HUES64 (cell line): Measurements from ENCODE around the gene EIF4E3.

Experiments used
- H3K27ac ChIP-seq: 2 replicates; pipeline ENCODE4 v1.7.0; 2013; ENCODE audit warnings: low read depth, low read length, inconsistent platforms
- H3K27me3 ChIP-seq: 2 replicates; pipeline ENCODE4 v1.6.1; 2013; ENCODE audit warnings: mild to moderate bottlenecking, low read length; ENCODE audit not compliant: insufficient read depth
- H3K36me3 ChIP-seq: 2 replicates; pipeline ENCODE4 v1.6.1; 2013; ENCODE audit warnings: mild to moderate bottlenecking, low read length; ENCODE audit not compliant: insufficient read depth
- H3K4me1 ChIP-seq: 2 replicates; pipeline ENCODE4 v1.6.1; 2013; ENCODE audit warnings: mild to moderate bottlenecking, low read length, moderate library complexity; ENCODE audit not compliant: insufficient read depth
- H3K4me3 ChIP-seq: 2 replicates; pipeline ENCODE4 v1.5.1; 2013; ENCODE audit warnings: mild to moderate bottlenecking, low read length, moderate library complexity
- H3K9ac ChIP-seq: 2 replicates; pipeline ENCODE4 v1.6.1; 2013; ENCODE audit warnings: mild to moderate bottlenecking, low read depth, low read length
- H3K9me3 ChIP-seq: 2 replicates; pipeline ENCODE4 v1.6.1; 2013; ENCODE audit warnings: low read depth, low read length; ENCODE audit not compliant: insufficient read depth
- WGBS: fragments of 150-250, 120-280 bp; methylation state at CpG from one replicate; pipeline ENCODE4 v1.1.7; 2013; ENCODE audit warnings: missing lambda C conversion rate; 5-methylcytosine and 5-hydroxymethylcytosine counted together

EIF4E3 gene

GRCh38 chr3:71662056-71662455, 63.1 kb downstream of the EIF4E3 start:
- H3K9me3 ChIP-seq, result no peaks in the 10 kb centered on the region
- H3K4me1 ChIP-seq, result no peaks in the 10 kb centered on the region
- WGBS, result 89% methylated on average over 3 of the region's 3 CpGs
- H3K9ac ChIP-seq, result no peak overlapping the region
- no peaks in the 10 kb centered on the region for H3K27me3 ChIP-seq
- H3K4me3 ChIP-seq, result no peak overlapping the region
- no peak overlapping the region for H3K27ac ChIP-seq
- no peaks in the 10 kb centered on the region for H3K36me3 ChIP-seq

DNA sequence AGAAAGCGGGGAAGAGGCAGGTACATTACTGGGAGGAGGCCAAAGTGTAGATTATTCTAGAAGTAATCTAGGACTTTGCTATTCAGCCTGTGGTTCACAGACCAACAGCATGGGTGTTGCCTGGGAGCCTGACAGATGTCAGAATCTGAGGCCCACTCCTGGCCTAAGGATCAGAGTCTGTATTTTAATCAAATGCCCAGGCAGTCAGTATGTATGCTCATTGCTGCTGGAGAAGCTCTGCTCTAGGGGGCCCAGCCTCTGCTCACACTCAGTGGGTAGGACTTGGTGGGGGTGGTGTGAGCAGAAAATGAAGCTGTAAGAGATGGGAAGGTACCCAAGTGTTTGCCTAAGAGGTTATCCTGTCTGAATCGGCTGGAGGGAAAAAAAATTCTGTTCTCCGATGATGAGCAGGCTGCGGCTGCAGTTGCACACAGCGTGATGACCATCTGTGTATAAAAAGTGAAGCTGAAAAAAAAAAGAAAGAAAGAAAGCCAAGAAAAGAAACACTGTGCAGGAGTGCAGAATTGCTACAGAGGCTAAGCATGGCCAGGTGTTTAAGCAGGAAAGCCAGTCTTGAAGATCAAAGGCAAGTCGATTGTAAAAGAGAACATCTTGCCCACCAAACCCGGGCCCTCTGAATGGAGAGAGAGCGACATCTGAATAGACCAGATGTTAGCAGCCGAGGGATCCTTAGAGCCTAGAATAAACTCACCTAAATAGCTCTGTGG, 65.2 kb downstream of the EIF4E3 start:
- no peaks in the 10 kb centered on the region for H3K9me3 ChIP-seq
- no peaks in the 10 kb centered on the region for H3K27me3 ChIP-seq
- WGBS, result 88% methylated on average over 9 of the region's 9 CpGs
- no peak overlapping the region for H3K4me3 ChIP-seq
- H3K27ac ChIP-seq, result no peak overlapping the region
- H3K36me3 ChIP-seq, result no peaks in the 10 kb centered on the region
- no peaks in the 10 kb centered on the region for H3K4me1 ChIP-seq
- no peak overlapping the region for H3K9ac ChIP-seq

GRCh38 chr3:71657831-71658530, 67.2 kb downstream of the EIF4E3 start:
- no peaks in the 10 kb centered on the region for H3K9me3 ChIP-seq
- no peak overlapping the region for H3K9ac ChIP-seq
- no peak overlapping the region for H3K27ac ChIP-seq
- no peaks in the 10 kb centered on the region for H3K27me3 ChIP-seq
- no peaks in the 10 kb centered on the region for H3K36me3 ChIP-seq
- WGBS, result 93% methylated on average over 12 of the region's 12 CpGs
- peaks cover 20% of the 10 kb centered on the region for H3K4me1 ChIP-seq
- H3K4me3 ChIP-seq, result no peak overlapping the region

- no peaks in the 10 kb centered on the region for H3K9me3 ChIP-seq
- H3K36me3 ChIP-seq, result no peaks in the 10 kb centered on the region
- H3K9ac ChIP-seq, result no peak overlapping the region
- 96% methylated on average over 8 of the region's 8 CpGs for WGBS
- no peaks in the 10 kb centered on the region for H3K27me3 ChIP-seq
- H3K27ac ChIP-seq, result no peak overlapping the region
- H3K4me3 ChIP-seq, result no peak overlapping the region
- H3K4me1 ChIP-seq, result peaks cover 21% of the 10 kb centered on the region
These were observed 70.1 kb downstream of the EIF4E3 start for GRCh38 chr3:71655061-71655460.

DNA sequence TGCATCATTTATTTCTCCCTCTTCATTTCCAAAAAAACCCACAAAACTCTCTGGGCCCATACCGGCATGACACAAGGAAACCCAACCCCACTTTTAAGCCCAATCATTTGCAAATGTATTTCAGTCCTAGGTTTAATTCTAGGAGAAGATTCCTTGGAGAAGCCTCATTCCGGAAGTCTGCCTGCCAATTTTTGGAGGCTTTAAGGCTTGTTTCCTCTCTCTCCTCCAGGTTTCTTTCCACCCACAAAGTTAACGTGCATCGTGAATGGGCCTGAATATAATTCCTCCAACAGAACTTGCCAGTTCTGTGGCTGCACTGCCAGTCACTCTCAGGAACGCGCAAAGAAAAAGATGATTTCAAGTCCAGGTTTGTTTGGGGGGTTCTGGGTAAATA, 71.8 kb downstream of the EIF4E3 start:
- Histone ChIP-seq H3K4me3 (no peak overlapping the region), H3K36me3 (no peaks in the 10 kb centered on the region), H3K9ac (no peak overlapping the region), H3K4me1 (peaks cover 21% of the 10 kb centered on the region), H3K9me3 (no peaks in the 10 kb centered on the region), H3K27ac (no peak overlapping the region), H3K27me3 (no peaks in the 10 kb centered on the region)
- WGBS, result 68% methylated on average over 6 of the region's 6 CpGs

DNA sequence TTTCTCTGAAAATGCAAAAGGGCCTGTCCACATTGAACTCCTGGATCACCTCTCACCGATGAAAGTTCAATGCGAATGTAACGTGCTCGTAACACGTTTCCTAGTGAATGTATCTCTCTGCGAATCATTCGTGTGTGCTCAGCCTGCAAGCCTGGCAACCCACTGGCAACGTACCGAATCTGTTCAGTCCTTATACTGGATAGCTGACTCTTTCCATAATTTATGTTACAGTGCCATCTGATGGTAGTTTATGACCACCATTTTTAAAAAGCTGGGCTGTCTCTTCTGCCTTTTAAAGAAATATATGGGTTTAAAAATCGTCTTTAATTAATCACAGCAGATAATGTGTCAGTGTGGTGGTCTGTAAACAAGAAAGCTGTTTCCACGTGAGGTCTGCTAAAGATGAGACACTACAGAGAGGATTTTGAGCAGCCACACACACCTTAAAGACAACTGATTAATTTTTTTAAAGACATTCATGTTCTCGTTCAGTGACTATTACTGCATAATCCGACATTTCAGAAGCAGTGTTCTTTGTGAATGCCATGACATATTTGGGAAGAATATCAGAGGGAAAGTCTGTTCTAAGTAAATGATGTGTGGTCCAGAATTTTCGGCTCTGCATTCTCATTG, 72.3 kb downstream of the EIF4E3 start:
- no peaks in the 10 kb centered on the region for H3K9me3 ChIP-seq
- WGBS, result 58% methylated on average over 14 of the region's 14 CpGs
- H3K9ac ChIP-seq, result no peak overlapping the region
- no peaks in the 10 kb centered on the region for H3K36me3 ChIP-seq
- H3K27ac ChIP-seq, result no peak overlapping the region
- no peak overlapping the region for H3K4me3 ChIP-seq
- no peaks in the 10 kb centered on the region for H3K27me3 ChIP-seq
- peaks cover 21% of the 10 kb centered on the region for H3K4me1 ChIP-seq

DNA sequence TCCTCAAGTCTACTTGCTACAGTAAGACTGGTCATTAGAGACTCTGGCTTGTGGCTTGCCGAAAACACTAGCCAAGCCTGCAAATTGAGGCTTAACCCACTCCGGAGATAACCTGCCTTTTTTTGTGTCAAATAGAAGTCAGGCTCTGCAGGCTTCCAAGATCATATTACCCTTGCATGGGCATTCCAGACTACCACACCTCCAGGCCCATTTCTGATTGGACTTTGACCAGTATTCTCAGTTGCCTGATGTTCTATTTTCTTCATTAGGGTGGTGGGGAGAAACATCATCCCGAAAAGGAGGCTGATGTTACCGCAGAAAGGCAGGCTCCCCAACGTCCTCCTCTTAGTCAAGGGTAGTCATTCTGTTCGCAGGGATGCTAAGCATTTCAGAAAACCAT, 73.6 kb downstream of the EIF4E3 start:
- H3K27me3 ChIP-seq, result no peaks in the 10 kb centered on the region
- WGBS, result 85% methylated on average over 6 of the region's 6 CpGs
- no peaks in the 10 kb centered on the region for H3K36me3 ChIP-seq
- no peak overlapping the region for H3K27ac ChIP-seq
- H3K9ac ChIP-seq, result no peak overlapping the region
- H3K4me1 ChIP-seq, result peaks cover 21% of the 10 kb centered on the region
- H3K4me3 ChIP-seq, result no peak overlapping the region
- no peaks in the 10 kb centered on the region for H3K9me3 ChIP-seq

GRCh38 chr3:71650372-71650771, 74.8 kb downstream of the EIF4E3 start:
- H3K4me3 ChIP-seq, result no peak overlapping the region
- no peaks in the 10 kb centered on the region for H3K9me3 ChIP-seq
- H3K4me1 ChIP-seq, result peaks cover 21% of the 10 kb centered on the region
- H3K27ac ChIP-seq, result no peak overlapping the region
- WGBS, result 94% methylated on average over 5 of the region's 5 CpGs
- no peak overlapping the region for H3K9ac ChIP-seq
- no peaks in the 10 kb centered on the region for H3K36me3 ChIP-seq
- H3K27me3 ChIP-seq, result no peaks in the 10 kb centered on the region

GRCh38 chr3:71649757-71650156, 75.4 kb downstream of the EIF4E3 start:
- H3K9me3 ChIP-seq, result no peaks in the 10 kb centered on the region
- H3K4me1 ChIP-seq, result peaks cover 19% of the 10 kb centered on the region
- H3K27ac ChIP-seq, result no peak overlapping the region
- WGBS, result 86% methylated on average over 5 of the region's 6 CpGs
- no peak overlapping the region for H3K9ac ChIP-seq
- H3K36me3 ChIP-seq, result no peaks in the 10 kb centered on the region
- H3K27me3 ChIP-seq, result no peaks in the 10 kb centered on the region
- H3K4me3 ChIP-seq, result no peak overlapping the region

- Histone ChIP-seq H3K27me3 (no peaks in the 10 kb centered on the region), H3K4me1 (no peaks in the 10 kb centered on the region), H3K9ac (no peak overlapping the region), H3K9me3 (no peaks in the 10 kb centered on the region), H3K27ac (no peak overlapping the region), H3K36me3 (no peaks in the 10 kb centered on the region), H3K4me3 (no peak overlapping the region)
- WGBS, result 85% methylated on average over 2 of the region's 3 CpGs
These were observed 77.5 kb downstream of the EIF4E3 start for GRCh38 chr3:71647751-71648150.

DNA sequence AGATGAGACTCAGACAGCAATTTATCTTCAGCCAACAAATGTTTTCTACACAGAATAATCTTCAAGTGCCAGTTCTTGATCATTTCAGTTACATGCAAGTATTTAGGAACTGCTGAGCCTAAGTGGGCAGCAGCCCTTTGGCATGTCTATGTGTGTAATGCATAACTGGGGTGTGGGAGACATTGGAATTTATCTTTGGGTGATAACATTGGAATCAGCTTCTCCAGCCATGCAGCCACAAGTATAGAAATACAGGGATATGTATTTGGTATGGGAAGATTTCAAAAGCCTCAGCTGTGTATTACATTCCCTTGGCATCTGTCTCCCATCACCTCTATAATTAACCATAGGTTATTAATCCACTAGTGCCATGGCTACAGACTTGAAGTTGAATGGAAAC, 78.2 kb downstream of the EIF4E3 start:
- Histone ChIP-seq H3K4me1 (no peaks in the 10 kb centered on the region), H3K27ac (no peak overlapping the region), H3K27me3 (no peaks in the 10 kb centered on the region)

More for the DNA sequence above, 78.2 kb downstream of the EIF4E3 start:
- Histone ChIP-seq H3K4me3 (no peak overlapping the region), H3K9ac (no peak overlapping the region), H3K9me3 (no peaks in the 10 kb centered on the region), H3K36me3 (no peaks in the 10 kb centered on the region)
